Chondrocyte (in vitro differentiated cells): ENCODE measurements around the gene SUN5. TPM values are rescaled to one million over a fixed set of nuclear protein-coding genes. Genes with fewer than 3 reads are reported as not detected.
"Not testable (repeated sequence)": the region's sequence is repeated elsewhere in the genome, so short reads cannot be mapped to it uniquely, and the experiment has no call there.

Source experiments
- DNase-seq: peaks from one replicate; pipeline ENCODE4 v3.0.0; 2021; ENCODE audit warnings: mixed read lengths, low spot score
- H3K27ac Mint-ChIP-seq: one replicate; pipeline ENCODE4 v1.8.0; 2021; ENCODE audit warnings: mild to moderate bottlenecking, moderate library complexity, mixed read lengths; ENCODE audit not compliant: unreplicated experiment
- H3K27me3 Mint-ChIP-seq: 2 replicates; pipeline ENCODE4 v1.8.0; 2021; ENCODE audit warnings: low read depth, mixed read lengths
- H3K36me3 Mint-ChIP-seq: 2 replicates; pipeline ENCODE4 v1.8.0; 2021; ENCODE audit warnings: low read depth, mixed read lengths
- H3K4me1 Mint-ChIP-seq: 2 replicates; pipeline ENCODE4 v1.8.0; 2021; ENCODE audit warnings: low read depth, mild to moderate bottlenecking, mixed read lengths
- H3K4me3 Mint-ChIP-seq: one replicate; pipeline ENCODE4 v1.8.0; 2021; ENCODE audit warnings: mild to moderate bottlenecking, moderate library complexity, mixed read lengths; ENCODE audit not compliant: unreplicated experiment
- H3K9me3 Mint-ChIP-seq: 2 replicates; pipeline ENCODE4 v1.8.0; 2021; ENCODE audit warnings: low read depth, mixed read lengths
- CTCF ChIP-seq: fragments of 200-600 bp; sonication (generic); IDR thresholded peaks from 2 replicates; pipeline ENCODE4 v1.5.0; 2021; ENCODE audit warnings: antibody characterized with exemption, mild to moderate bottlenecking, moderate library complexity
- total RNA-seq: library from RNA; stranded (reverse); gene quantifications from 3 replicates; pipeline ENCODE4 v1.2.1, GENCODE V29; 2021

Gene SUN5
- total RNA-seq, 1 donor from 2014 or later, result not detected

GRCh38 chr20:32964575-32964974 lies 39.7 kb downstream of the SUN5 start:
- no peaks in the 10 kb centered on the region for H3K9me3 Mint-ChIP-seq
- no peak overlapping the region for H3K4me3 Mint-ChIP-seq
- no peaks in the 10 kb centered on the region for H3K4me1 Mint-ChIP-seq
- H3K36me3 Mint-ChIP-seq, result no peaks in the 10 kb centered on the region
- no peak overlapping the region for H3K27ac Mint-ChIP-seq
- peak; percentile 29 for DNase-seq
- H3K27me3 Mint-ChIP-seq, result peaks cover 33% of the 10 kb centered on the region
- no peak for TF ChIP-seq CTCF

- no peak overlapping the region for H3K4me3 Mint-ChIP-seq
- H3K27me3 Mint-ChIP-seq, result peaks cover 35% of the 10 kb centered on the region
- TF ChIP-seq CTCF, result no peak
- no peak for DNase-seq
- H3K9me3 Mint-ChIP-seq, result peaks cover 1% of the 10 kb centered on the region
- no peak overlapping the region for H3K27ac Mint-ChIP-seq
- H3K4me1 Mint-ChIP-seq, result no peaks in the 10 kb centered on the region
- H3K36me3 Mint-ChIP-seq, result peaks cover under 1% of the 10 kb centered on the region
Measured at GRCh38 chr20:32963176-32963575, 41.1 kb downstream of the SUN5 start.

- H3K4me3 Mint-ChIP-seq, H3K4me1 Mint-ChIP-seq, H3K27ac Mint-ChIP-seq, H3K9me3 Mint-ChIP-seq, H3K36me3 Mint-ChIP-seq, DNase-seq: not testable (repeated sequence)
- peaks cover 38% of the 10 kb centered on the region for H3K27me3 Mint-ChIP-seq
Measured at GRCh38 chr20:32962646-32963045, 41.6 kb downstream of the SUN5 start.

- no peak for TF ChIP-seq CTCF
- H3K27me3 Mint-ChIP-seq, result peaks cover 35% of the 10 kb centered on the region
- H3K36me3 Mint-ChIP-seq, result peaks cover 7% of the 10 kb centered on the region
Measured at GRCh38 chr20:32962053-32962452, 42.2 kb downstream of the SUN5 start.

GRCh38 chr20:32960849-32961731 lies 43.1 kb downstream of the SUN5 start:
- Mint-ChIP-seq H3K27me3 (peaks cover 30% of the 10 kb centered on the region), H3K4me1 (no peaks in the 10 kb centered on the region), H3K4me3 (no peak overlapping the region), H3K27ac (no peak overlapping the region), H3K9me3 (peaks cover 18% of the 10 kb centered on the region), H3K36me3 (peaks cover 11% of the 10 kb centered on the region)
- TF ChIP-seq CTCF, result no peak
- DNase-seq, result no peak

More at GRCh38 chr20:32962053-32962452, 42.2 kb downstream of the SUN5 start:
- no peak overlapping the region for H3K4me3 Mint-ChIP-seq
- no peak overlapping the region for H3K27ac Mint-ChIP-seq
- peaks cover 11% of the 10 kb centered on the region for H3K9me3 Mint-ChIP-seq
- DNase-seq, result no peak
- H3K4me1 Mint-ChIP-seq, result no peaks in the 10 kb centered on the region

- Mint-ChIP-seq H3K36me3 (peaks cover 11% of the 10 kb centered on the region), H3K27ac (no peak overlapping the region), H3K27me3 (peaks cover 28% of the 10 kb centered on the region), H3K9me3 (peaks cover 22% of the 10 kb centered on the region), H3K4me3 (no peak overlapping the region), H3K4me1 (no peaks in the 10 kb centered on the region)
- TF ChIP-seq CTCF, result no peak
- DNase-seq, result no peak
Measured at GRCh38 chr20:32960222-32960518, 44.1 kb downstream of the SUN5 start.
